ENCODE results near the gene SOX18. TPM values are rescaled to one million over a fixed set of nuclear protein-coding genes. Genes with fewer than 3 reads are reported as not detected.
A peak's percentile ranks its signal among the peaks of the same experiment; 100 is the strongest.

The SOX18 gene
- total and polyA plus RNA-seq, 8 donors = 0.58 to 26.6 (median 8.7) TPM

DNA sequence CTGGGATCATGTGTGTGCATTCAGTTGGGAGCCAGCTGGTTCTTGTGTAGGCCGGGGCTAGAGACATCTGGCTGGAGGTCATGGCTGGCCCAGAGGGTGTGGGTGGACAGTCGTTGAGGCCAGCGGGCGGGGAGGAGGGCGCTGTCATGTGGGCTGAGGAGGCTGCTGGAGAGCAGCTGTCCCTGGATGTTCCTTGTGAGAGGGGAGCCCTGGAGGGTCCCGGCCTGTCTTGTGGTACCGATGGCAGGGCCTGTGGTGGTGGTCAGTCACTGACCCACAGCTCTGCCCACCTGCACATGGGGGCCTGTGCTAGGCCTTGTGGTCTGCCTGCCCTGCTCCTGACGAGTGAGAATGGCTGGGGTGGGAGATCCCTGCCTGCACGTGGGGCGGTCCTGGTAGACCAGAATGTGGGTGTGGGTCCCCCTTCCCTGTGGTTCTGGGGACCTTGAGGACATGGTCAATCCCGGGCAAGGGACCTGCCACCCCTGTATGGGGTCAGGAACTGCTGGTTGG is 15.4 kb downstream of the SOX18 start:
- TF ChIP-seq EP300 (IDR thresholded peaks at IDR 0.05) (no peak), POLR2A (IDR thresholded peaks at IDR 0.05) (no peak), POLR2AphosphoS5 (IDR thresholded peaks at IDR 0.05) (no peak)
- TF ChIP-seq, protein P1, sequence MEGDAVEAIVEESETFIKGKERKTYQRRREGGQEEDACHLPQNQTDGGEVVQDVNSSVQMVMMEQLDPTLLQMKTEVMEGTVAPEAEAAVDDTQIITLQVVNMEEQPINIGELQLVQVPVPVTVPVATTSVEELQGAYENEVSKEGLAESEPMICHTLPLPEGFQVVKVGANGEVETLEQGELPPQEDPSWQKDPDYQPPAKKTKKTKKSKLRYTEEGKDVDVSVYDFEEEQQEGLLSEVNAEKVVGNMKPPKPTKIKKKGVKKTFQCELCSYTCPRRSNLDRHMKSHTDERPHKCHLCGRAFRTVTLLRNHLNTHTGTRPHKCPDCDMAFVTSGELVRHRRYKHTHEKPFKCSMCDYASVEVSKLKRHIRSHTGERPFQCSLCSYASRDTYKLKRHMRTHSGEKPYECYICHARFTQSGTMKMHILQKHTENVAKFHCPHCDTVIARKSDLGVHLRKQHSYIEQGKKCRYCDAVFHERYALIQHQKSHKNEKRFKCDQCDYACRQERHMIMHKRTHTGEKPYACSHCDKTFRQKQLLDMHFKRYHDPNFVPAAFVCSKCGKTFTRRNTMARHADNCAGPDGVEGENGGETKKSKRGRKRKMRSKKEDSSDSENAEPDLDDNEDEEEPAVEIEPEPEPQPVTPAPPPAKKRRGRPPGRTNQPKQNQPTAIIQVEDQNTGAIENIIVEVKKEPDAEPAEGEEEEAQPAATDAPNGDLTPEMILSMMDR (IDR thresholded peaks at IDR 0.05) = no peak
- DNase-seq = peak in 1 of 2 donors; percentile 33
- Histone ChIP-seq H3K27ac (no peak overlapping the region), H3K27me3 (peaks cover 0 to 37% (median 29%) of the 10 kb centered on the region in 3 donors), H3K4me1 (peaks cover 16 to 54% (median 35%) of the 10 kb centered on the region in 4 donors), H3K9me3 (no peaks in the 10 kb centered on the region), H3K4me3 (no peak overlapping the region), H3K36me3 (peaks cover 28 to 67% (median 66%) of the 10 kb centered on the region in 4 donors)
- intact Hi-C loops (cut with DNase I; ENCODE audit: low total_unique reads) = no loop called here
- 70 to 85% (median 79%) methylated on average over 6 to 11 of the region's 11 CpGs for WGBS, 5 donors

DNA sequence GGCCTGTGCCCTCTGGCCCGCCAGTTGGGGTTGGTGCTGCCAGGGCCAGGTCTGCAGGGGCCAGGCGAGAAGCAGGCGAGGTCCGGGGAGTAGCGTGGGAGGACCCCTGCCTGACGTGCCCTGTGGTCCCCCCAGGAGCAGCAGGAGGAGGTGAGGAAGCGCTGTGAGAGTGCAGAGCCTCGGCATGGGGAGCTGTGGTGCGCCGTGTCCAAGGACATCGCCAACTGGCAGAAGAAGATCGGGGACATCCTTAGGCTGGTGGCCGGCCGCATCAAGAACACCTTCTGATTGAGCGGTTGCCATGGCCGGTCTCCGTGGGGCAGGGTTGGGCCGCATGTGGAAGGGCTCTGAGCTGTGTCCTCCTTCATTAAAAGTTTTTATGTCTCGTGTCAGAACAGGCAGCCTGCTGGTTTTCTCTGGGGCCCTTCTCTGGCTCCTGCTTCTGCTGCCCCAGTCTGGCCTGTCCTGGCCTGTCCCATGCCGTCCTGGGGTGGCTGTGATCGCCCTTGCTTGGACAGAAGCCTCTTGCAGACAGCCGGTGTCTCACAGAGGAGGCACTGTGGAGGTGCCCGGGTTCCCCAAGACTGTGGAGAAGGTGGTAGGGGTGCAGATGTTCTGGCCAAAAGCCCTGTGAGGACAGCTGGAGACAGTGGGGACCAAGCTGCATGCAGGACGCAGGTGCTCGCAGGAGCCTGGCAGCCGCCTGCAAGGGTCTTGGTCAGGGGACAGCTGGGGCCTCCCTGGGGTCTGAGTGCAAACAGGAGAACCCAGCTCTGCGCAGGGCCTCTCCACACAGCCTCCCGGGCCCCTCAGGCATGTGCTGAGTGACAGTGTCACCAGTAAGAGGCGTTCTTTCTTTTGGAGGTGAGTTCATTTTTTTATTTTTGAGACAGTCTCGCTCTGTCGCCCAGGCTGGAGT is 16.5 kb downstream of the SOX18 start:
- Histone ChIP-seq H3K4me1 (peaks cover 5 to 54% (median 24%) of the 10 kb centered on the region in 4 donors), H3K9me3 (no peaks in the 10 kb centered on the region), H3K27ac (no peak overlapping the region), H3K4me3 (no peak overlapping the region), H3K27me3 (peaks cover 0 to 26% (median 20%) of the 10 kb centered on the region in 3 donors), H3K36me3 (peaks cover 39 to 78% (median 76%) of the 10 kb centered on the region in 4 donors)
- DNase-seq = no peak
- intact Hi-C loops (cut with DNase I; ENCODE audit: low total_unique reads) = no loop called here
- TF ChIP-seq EP300 (IDR thresholded peaks at IDR 0.05) (no peak), POLR2A (IDR thresholded peaks at IDR 0.05) (no peak), POLR2AphosphoS5 (IDR thresholded peaks at IDR 0.05) (no peak)
- TF ChIP-seq, protein P1 (IDR thresholded peaks at IDR 0.05) = no peak
- WGBS, 5 donors = 89 to 96% (median 95%) methylated on average over 24 to 31 of the region's 31 CpGs

DNA sequence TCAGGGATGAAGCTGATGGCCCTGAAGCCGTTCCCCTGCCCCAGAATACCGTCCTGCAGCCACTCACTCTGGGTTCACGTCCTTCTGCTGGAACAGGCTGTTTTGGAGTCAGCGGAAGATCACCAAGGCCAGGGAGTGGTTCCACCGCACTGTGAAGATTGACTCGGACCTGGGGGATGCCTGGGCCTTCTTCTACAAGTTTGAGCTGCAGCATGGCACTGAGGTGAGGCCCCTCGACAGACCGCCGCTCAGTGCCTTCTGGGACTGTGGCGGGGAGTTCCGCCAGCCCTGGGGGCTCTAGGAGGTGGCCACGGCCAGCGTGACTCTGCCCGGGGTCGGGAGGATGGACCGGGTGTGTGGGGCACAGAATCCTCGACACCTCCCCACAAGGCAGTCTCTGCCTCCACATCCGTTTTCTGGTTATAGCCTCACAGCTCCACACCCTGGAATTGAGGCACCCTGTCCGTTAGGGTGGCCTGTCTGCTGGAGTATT is 17.6 kb downstream of the SOX18 start:
- Histone ChIP-seq H3K27ac (no peak overlapping the region), H3K9me3 (no peaks in the 10 kb centered on the region), H3K36me3 (peaks cover 50 to 89% (median 87%) of the 10 kb centered on the region in 4 donors), H3K4me1 (peaks cover 0 to 52% (median 16%) of the 10 kb centered on the region in 4 donors), H3K4me3 (no peak overlapping the region), H3K27me3 (peaks cover 0 to 15% (median 9%) of the 10 kb centered on the region in 3 donors)
- WGBS, 5 donors = 94 to 97% (median 96%) methylated on average over 8 to 19 of the region's 19 CpGs
- DNase-seq = no peak
- intact Hi-C loops (cut with DNase I; ENCODE audit: low total_unique reads) = no loop called here
- TF ChIP-seq EP300 (IDR thresholded peaks at IDR 0.05) = no peak
- TF ChIP-seq, protein P1 (IDR thresholded peaks at IDR 0.05) = no peak
- no peak for TF ChIP-seq POLR2AphosphoS5 (IDR thresholded peaks at IDR 0.05)
- no peak for TF ChIP-seq POLR2A (IDR thresholded peaks at IDR 0.05)

DNA sequence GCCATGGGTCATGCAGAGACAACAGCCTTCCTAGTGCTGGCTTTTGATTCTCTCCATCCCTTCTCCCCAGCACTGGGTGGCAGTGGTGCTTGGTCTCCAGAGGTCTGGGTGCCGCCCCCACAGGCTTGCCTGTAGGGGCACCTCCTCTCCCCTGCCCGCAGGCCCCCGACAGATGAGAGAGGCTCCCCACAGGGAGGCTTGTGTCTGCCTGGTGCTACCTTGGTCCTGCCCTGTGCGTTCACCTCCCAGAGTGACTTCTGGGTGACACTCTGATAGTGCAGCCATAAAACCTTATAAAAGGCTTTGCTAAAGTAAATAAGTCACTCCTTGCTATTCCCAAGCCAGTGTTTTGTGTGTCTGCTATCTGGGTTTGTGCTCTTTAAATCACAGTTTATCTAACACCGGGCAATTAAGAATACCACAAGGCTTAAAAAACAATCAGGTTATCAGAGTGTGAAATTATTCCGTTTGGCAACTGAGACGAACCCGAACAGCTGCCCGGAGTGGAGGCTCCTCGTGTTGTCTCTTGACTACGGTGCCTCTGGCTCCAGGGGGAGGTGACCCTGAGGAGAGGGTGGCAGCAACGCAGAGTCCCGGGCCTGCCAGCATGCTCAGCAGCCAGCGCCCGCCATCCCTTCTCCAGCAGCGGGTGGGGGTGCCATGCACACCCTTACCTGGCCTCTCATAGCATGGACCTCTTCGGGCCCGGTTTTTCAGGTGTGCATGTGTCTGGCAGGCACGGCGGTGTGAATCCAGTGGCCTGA is 18.9 kb downstream of the SOX18 start:
- DNase-seq = no peak
- TF ChIP-seq POLR2A (IDR thresholded peaks at IDR 0.05) (no peak), EP300 (IDR thresholded peaks at IDR 0.05) (no peak), POLR2AphosphoS5 (IDR thresholded peaks at IDR 0.05) (no peak)
- TF ChIP-seq, protein P1 (IDR thresholded peaks at IDR 0.05) = no peak
- H3K36me3 ChIP-seq = peaks cover 63 to 100% (median 99%) of the 10 kb centered on the region in 4 donors
- no peak overlapping the region for H3K27ac ChIP-seq
- H3K4me3 ChIP-seq = no peak overlapping the region
- H3K9me3 ChIP-seq = no peaks in the 10 kb centered on the region
- intact Hi-C loops (cut with DNase I; ENCODE audit: low total_unique reads) = no loop called here
- peaks cover 0 to 2% (median 0%) of the 10 kb centered on the region in 3 donors for H3K27me3 ChIP-seq
- 35 to 50% (median 47%) methylated on average over 14 to 20 of the region's 20 CpGs for WGBS, 5 donors
- peaks cover 0 to 41% (median 14%) of the 10 kb centered on the region in 4 donors for H3K4me1 ChIP-seq
